Activated T-helper 2 cell treated with anti-CD3 and anti-CD28 coated beads, Interferon-gamma antibody, Interleukin-2, Interleukin-4, amounts not matched to agents 10 μg/mL and 5 μg/mL and 100 μg/mL, durations not matched to agents 14 hours and 24 hours and 36 hours (primary cell): ENCODE measurements around the gene TBCK. TPM values are rescaled to one million over a fixed set of nuclear protein-coding genes. Genes with fewer than 3 reads are reported as not detected.

ENCODE experiments used
- DNase-seq: peaks from one replicate; pipeline ENCODE4 v3.0.0; 2021; ENCODE audit warnings: low spot score
- H3K27ac Mint-ChIP-seq: one replicate; pipeline ENCODE4 v1.8.0; 2021; ENCODE audit warnings: mixed read lengths
- H3K27me3 Mint-ChIP-seq: one replicate; pipeline ENCODE4 v1.8.0; 2021; ENCODE audit warnings: low read depth, mixed read lengths
- H3K36me3 Mint-ChIP-seq: one replicate; pipeline ENCODE4 v1.8.0; 2021; ENCODE audit warnings: low read depth, mixed read lengths
- H3K4me1 Mint-ChIP-seq: one replicate; pipeline ENCODE4 v1.8.0; 2021; ENCODE audit warnings: low read depth, mixed read lengths
- H3K4me3 Mint-ChIP-seq: one replicate; pipeline ENCODE4 v1.8.0; 2021; ENCODE audit warnings: low read depth, mild to moderate bottlenecking, moderate library complexity, mixed read lengths
- H3K9me3 Mint-ChIP-seq: one replicate; pipeline ENCODE4 v1.8.0; 2021; ENCODE audit warnings: mixed read lengths
- intact Hi-C: fragments of 100-400 bp; cut with micrococcal nuclease; formaldehyde crosslinking; loops from one replicate; pipeline ENCODE4 v1.15.1; 2023
- total RNA-seq: library from RNA; stranded (reverse); gene quantifications from 2 replicates; pipeline ENCODE4 v1.2.3, GENCODE V29; 2022

Gene TBCK
- total RNA-seq, 1 donor from 2014 or later, result 29.8 TPM

- H3K36me3 Mint-ChIP-seq, result no peaks in the 10 kb centered on the region
- H3K27ac Mint-ChIP-seq, result no peak overlapping the region
- intact Hi-C loops, result loop anchor here (1.0 to 10.0 kb wide), 3 partner anchors 49 to 629 kb away; no protein-coding TSS in a partner anchor
- DNase-seq, result no peak
- no peak overlapping the region for H3K4me3 Mint-ChIP-seq
- no peaks in the 10 kb centered on the region for H3K9me3 Mint-ChIP-seq
- H3K4me1 Mint-ChIP-seq, result peaks cover 2% of the 10 kb centered on the region
- H3K27me3 Mint-ChIP-seq, result no peaks in the 10 kb centered on the region
Measured at GRCh38 chr4:106266201-106266600, 49.8 kb downstream of the TBCK start.

GRCh38 chr4:106264331-106264728, 51.7 kb downstream of the TBCK start:
- Mint-ChIP-seq H3K4me3 (no peak overlapping the region), H3K27ac (no peak overlapping the region), H3K36me3 (no peaks in the 10 kb centered on the region)

GRCh38 chr4:106263594-106264330, 52.2 kb downstream of the TBCK start:
- Mint-ChIP-seq H3K27ac (no peak overlapping the region), H3K4me3 (no peak overlapping the region)
- intact Hi-C loops, result loop anchor here (10.0 kb wide), 1 partner anchor 631 kb away; no protein-coding TSS in a partner anchor

More at GRCh38 chr4:106264331-106264728, 51.7 kb downstream of the TBCK start:
- intact Hi-C loops, result loop anchor here (10.0 kb wide), 1 partner anchor 630 kb away; no protein-coding TSS in a partner anchor
- no peak for DNase-seq
- Mint-ChIP-seq H3K27me3 (no peaks in the 10 kb centered on the region), H3K4me1 (peaks cover 2% of the 10 kb centered on the region), H3K9me3 (no peaks in the 10 kb centered on the region)

GRCh38 chr4:106261980-106262379, 54.0 kb downstream of the TBCK start:
- H3K4me3 Mint-ChIP-seq, result no peak overlapping the region
- no peaks in the 10 kb centered on the region for H3K27me3 Mint-ChIP-seq
- H3K4me1 Mint-ChIP-seq, result no peaks in the 10 kb centered on the region
- intact Hi-C loops, result loop anchor here (10.0 kb wide), 1 partner anchor 633 kb away; no protein-coding TSS in a partner anchor
- no peaks in the 10 kb centered on the region for H3K9me3 Mint-ChIP-seq
- no peak overlapping the region for H3K27ac Mint-ChIP-seq
- DNase-seq, result no peak
- H3K36me3 Mint-ChIP-seq, result no peaks in the 10 kb centered on the region

More at GRCh38 chr4:106263594-106264330, 52.2 kb downstream of the TBCK start:
- Mint-ChIP-seq H3K9me3 (no peaks in the 10 kb centered on the region), H3K4me1 (peaks cover 2% of the 10 kb centered on the region), H3K27me3 (no peaks in the 10 kb centered on the region), H3K36me3 (no peaks in the 10 kb centered on the region)
- no peak for DNase-seq

- no peak for DNase-seq
- Mint-ChIP-seq H3K4me3 (no peak overlapping the region), H3K27me3 (no peaks in the 10 kb centered on the region), H3K36me3 (no peaks in the 10 kb centered on the region), H3K9me3 (no peaks in the 10 kb centered on the region), H3K27ac (no peak overlapping the region), H3K4me1 (no peaks in the 10 kb centered on the region)
- intact Hi-C loops, result no loop called here
Measured at GRCh38 chr4:106258145-106259045, 57.6 kb downstream of the TBCK start.

GRCh38 chr4:106256190-106256589, 59.8 kb downstream of the TBCK start:
- Mint-ChIP-seq H3K9me3 (no peaks in the 10 kb centered on the region), H3K36me3 (no peaks in the 10 kb centered on the region), H3K4me1 (no peaks in the 10 kb centered on the region), H3K4me3 (no peak overlapping the region), H3K27me3 (no peaks in the 10 kb centered on the region), H3K27ac (no peak overlapping the region)
- no peak for DNase-seq
- intact Hi-C loops, result no loop called here

- Mint-ChIP-seq H3K4me3 (no peak overlapping the region), H3K27ac (no peak overlapping the region), H3K4me1 (no peaks in the 10 kb centered on the region), H3K9me3 (no peaks in the 10 kb centered on the region), H3K27me3 (no peaks in the 10 kb centered on the region), H3K36me3 (no peaks in the 10 kb centered on the region)
- DNase-seq, result no peak
- intact Hi-C loops, result no loop called here
Measured at GRCh38 chr4:106255195-106255594, 60.8 kb downstream of the TBCK start.

GRCh38 chr4:106253364-106254129, 62.5 kb downstream of the TBCK start:
- no peak for DNase-seq
- Mint-ChIP-seq H3K9me3 (no peaks in the 10 kb centered on the region), H3K27ac (no peak overlapping the region), H3K27me3 (no peaks in the 10 kb centered on the region), H3K4me3 (no peak overlapping the region), H3K4me1 (no peaks in the 10 kb centered on the region), H3K36me3 (peaks cover 4% of the 10 kb centered on the region)
- intact Hi-C loops, result no loop called here

GRCh38 chr4:106247600-106247999, 68.4 kb downstream of the TBCK start:
- H3K4me1 Mint-ChIP-seq, result no peaks in the 10 kb centered on the region
- intact Hi-C loops, result no loop called here
- H3K27ac Mint-ChIP-seq, result no peak overlapping the region
- no peaks in the 10 kb centered on the region for H3K9me3 Mint-ChIP-seq
- H3K36me3 Mint-ChIP-seq, result peaks cover 15% of the 10 kb centered on the region
- no peak overlapping the region for H3K4me3 Mint-ChIP-seq
- DNase-seq, result no peak
- H3K27me3 Mint-ChIP-seq, result no peaks in the 10 kb centered on the region

GRCh38 chr4:106246441-106246840, 69.6 kb downstream of the TBCK start:
- no peaks in the 10 kb centered on the region for H3K4me1 Mint-ChIP-seq
- DNase-seq, result no peak
- H3K9me3 Mint-ChIP-seq, result no peaks in the 10 kb centered on the region
- peaks cover 15% of the 10 kb centered on the region for H3K36me3 Mint-ChIP-seq
- H3K27ac Mint-ChIP-seq, result no peak overlapping the region
- intact Hi-C loops, result no loop called here
- H3K4me3 Mint-ChIP-seq, result no peak overlapping the region
- H3K27me3 Mint-ChIP-seq, result no peaks in the 10 kb centered on the region

- Mint-ChIP-seq H3K27me3 (no peaks in the 10 kb centered on the region), H3K4me3 (no peak overlapping the region), H3K9me3 (no peaks in the 10 kb centered on the region), H3K36me3 (peaks cover 15% of the 10 kb centered on the region), H3K27ac (no peak overlapping the region), H3K4me1 (no peaks in the 10 kb centered on the region)
- DNase-seq, result no peak
- intact Hi-C loops, result no loop called here
Measured at GRCh38 chr4:106245176-106245575, 70.8 kb downstream of the TBCK start.

- peaks cover 8% of the 10 kb centered on the region for H3K36me3 Mint-ChIP-seq
- intact Hi-C loops, result no loop called here
- no peaks in the 10 kb centered on the region for H3K4me1 Mint-ChIP-seq
- H3K9me3 Mint-ChIP-seq, result no peaks in the 10 kb centered on the region
- no peaks in the 10 kb centered on the region for H3K27me3 Mint-ChIP-seq
- H3K27ac Mint-ChIP-seq, result no peak overlapping the region
- DNase-seq, result no peak
- no peak overlapping the region for H3K4me3 Mint-ChIP-seq
Measured at GRCh38 chr4:106240699-106241098, 75.3 kb downstream of the TBCK start.
